Medulla oblongata (tissue), 1 donor: ENCODE data around the gene GPR83.
A peak's percentile ranks its signal among the peaks of the same experiment; 100 is the strongest.
"Not testable (repeated sequence)": the region's sequence is repeated elsewhere in the genome, so short reads cannot be mapped to it uniquely, and the experiment has no call there.

ENCODE experiments used
- DNase-seq: peaks from one replicate; pipeline ENCODE4 v3.0.0-alpha.2; 2015; ENCODE audit errors: extremely low spot score

Gene GPR83

DNA sequence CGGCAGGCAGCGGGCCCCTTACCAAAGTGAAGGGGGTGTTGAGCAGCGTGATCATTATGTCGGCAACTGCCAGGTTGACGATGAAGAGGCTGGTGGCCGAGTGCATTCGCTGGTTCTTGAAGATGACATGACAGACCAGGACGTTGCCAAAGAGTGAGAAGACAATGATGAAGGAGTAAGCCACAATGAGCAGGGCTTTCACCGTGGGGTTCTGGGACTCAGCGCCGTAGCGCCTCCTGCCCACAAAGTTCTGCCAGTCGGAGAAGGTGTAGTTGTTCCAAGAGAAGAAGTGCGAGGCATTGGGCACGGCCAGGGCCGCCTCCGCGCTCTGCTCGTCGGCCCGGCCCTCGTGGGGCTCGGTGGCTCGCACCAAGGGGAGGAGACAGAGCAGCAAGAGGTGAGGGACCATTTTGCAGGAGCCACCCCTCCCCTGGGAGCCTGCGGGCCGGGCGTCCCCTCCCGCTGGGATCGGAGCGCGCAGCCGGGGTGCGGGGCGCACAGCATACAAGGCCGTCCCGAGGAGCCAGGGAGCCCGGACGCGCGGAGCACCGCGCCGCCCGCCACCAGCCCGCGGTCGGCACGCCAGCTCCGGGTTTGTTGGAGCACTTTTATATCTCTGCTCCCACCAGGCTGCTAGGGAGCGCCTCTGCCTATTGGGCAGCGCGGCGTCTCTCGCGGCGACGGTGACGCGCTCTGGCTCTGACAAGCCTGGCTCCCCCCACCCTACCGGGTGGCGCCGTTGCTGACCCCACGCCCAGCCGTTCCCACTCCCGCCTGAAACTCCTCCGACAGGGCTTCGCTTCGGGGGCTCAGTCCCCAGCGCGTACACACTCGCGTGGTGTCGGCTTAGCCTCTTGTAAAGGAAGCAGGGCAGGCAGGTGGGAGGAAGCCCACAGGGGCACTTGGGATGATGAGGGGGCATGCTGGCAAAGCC, at the start of gene GPR83:
Gene GPR83 (minus strand): TSS at position 581 of the 934 bp plus-strand sequence. CDS start 172 bp downstream, at position 409.
- DNase-seq, result no peak

DNA sequence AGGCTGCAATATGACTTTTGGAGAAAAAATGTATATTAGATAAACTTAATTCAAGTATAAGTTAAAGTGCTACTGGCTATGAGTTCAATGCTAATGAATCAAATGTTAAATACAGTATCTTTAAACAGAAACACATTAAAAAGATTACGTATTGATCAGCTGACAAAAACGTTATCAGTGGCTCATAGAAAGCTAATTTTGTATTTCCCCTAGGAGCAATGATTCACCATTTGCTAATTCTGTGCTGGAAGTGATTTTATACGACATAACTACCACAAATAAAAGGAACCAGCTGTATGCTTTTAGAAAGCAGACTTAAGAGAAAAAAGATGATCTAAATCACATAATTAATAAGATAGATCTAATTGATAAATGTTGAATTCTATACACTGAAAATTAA, 48.8 kb upstream of the GPR83 start:
- DNase-seq, result no peak

DNA sequence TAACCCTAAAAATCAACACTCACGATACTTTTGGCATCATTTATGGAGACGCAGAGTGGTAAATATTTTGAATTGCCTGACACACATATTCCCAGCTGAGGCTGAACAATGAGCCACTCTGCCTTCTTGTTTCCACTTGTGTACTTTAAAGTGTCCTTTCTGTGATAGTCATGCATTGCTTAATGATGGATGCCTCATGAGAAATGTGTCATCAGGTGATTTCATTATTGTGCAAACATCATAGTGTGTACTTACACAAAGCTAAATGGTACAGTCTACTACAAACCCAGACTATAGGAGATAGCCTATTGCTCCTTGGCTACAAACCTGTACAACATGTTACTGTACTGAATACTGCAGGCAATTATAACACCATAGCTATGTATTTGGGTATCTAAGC, 48.2 kb upstream of the GPR83 start:
- DNase-seq, result no peak

DNA sequence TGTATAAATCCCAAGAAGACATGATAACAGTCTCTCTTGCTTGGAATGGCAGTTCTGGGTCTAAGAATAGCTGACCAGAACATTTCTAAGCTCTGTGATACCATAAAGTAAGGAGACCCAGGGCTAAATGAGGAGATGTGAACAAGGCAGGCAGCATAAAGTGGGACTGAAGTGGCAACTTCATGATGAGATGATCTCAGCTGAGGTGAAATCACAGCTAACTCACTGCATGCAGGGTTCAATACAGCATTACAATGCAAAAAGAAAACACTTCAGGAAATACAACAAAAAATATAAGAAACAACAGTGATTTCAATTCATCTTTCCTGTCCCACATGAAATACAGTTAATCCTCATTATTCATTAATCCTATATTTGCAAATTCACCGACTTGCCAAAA, 47.8 kb upstream of the GPR83 start:
- DNase-seq, result no peak

DNA sequence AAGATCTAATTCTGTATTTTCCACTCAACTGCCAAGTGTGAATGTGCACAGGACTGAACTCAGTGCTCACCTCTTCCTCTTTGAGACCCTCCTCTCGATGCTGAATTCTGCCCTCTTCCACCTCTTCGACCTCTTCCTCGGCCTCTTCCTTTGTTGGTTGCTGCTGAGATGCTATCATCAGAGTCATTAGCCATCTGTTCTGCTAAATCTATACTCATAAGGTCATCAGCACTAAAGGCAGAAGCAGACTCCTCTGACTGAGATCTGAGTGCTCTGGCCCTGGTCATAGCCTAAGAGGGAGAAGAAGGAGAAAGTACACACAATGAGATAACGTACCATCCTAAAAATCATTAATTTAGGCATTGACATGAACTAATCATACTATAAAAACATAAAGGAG, 45.9 kb upstream of the GPR83 start:
- no peak for DNase-seq

DNA sequence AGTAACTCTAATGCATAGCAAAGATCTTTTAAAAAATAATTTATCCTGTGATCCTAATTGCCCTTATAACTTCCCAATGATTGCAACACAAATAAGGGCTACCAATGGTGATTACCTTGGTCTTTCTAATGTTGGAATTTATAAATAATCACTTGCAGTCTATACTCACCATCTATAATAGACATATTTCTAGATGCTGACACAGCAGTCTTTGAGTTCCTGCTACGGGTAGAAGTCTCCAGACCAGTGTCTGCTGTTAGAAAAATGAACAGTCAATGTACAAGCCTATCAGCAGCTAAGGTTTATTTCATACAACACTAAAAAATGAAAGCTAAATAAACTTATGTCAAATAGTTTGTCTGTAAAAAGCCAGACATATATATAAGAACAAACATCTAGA, 44.4 kb upstream of the GPR83 start:
- no peak for DNase-seq

DNA sequence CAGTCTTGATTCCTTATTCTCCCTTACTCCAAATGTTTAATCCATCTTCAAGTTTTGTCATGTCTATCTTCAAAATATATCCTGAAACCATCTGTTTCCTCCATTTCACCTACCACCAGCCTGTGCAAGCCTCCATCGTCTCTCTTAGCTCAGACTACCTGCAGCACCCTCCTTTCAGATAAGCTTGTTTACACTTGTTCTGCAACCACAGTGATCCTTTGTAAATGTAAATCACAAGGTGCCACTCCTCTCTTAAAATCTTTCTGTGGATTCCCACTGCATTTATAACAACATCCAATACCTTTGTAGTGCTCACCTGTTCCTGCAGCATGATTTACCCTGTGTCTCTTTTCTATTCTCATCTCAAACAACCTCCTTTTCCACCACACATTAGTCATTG, 31.8 kb upstream of the GPR83 start:
- no peak for DNase-seq

DNA sequence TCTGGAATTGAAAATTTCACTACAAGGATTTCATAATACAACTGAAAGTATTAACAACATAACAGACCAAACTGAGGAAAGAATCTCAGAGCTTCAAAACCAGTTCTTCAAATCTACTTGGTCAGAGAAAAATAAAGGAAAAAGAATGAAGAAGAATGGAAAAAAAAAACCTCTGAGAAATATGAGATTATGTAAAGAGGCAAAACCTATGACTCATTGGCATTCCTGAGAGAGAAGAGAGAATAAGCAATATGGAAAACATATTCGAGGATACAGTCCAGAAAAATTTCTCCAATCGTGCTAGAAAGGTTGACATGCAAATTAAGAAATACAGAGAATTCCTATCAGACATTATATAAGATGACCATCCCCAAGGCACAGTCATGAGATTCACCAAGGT, 23.4 kb upstream of the GPR83 start:
- DNase-seq, result no peak

DNA sequence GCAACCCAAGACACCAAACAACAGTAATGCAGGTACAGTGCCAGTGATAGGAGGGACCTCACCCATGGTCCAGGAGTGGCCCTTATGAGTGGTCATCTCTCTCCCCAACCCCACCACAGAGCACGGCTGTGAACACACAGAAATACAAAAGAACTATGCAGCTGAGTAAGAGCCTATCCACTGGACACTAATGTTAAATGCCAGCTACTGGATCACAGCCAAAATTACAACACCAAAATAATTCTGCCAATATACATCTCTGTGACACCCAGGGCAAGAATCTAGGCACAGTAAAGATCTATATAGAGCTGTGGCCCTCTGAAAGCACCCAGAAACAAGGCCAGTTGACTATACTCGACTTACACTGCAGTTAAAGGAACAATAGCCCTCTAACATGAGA, 22.8 kb upstream of the GPR83 start:
- no peak for DNase-seq

DNA sequence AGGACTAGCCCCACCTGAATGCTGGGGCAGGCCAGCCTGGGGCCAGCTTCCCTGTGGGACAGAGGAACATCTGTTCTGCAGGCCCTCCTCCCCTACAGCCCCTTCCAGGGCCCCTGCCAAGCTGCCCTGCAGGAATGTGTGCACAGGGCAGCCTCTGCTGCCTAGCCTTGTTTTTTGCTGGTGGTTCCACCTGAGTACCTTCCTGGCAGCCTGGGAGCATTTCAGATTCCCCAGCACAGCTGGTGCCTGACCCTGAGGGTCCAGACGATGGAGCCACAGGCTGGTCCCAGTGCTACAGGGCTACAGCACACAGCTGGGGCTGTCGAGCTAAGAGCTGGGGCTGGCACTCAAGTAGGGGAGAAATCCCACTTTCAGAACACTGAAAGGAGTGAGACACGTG, 22.3 kb upstream of the GPR83 start:
- no peak for DNase-seq

DNA sequence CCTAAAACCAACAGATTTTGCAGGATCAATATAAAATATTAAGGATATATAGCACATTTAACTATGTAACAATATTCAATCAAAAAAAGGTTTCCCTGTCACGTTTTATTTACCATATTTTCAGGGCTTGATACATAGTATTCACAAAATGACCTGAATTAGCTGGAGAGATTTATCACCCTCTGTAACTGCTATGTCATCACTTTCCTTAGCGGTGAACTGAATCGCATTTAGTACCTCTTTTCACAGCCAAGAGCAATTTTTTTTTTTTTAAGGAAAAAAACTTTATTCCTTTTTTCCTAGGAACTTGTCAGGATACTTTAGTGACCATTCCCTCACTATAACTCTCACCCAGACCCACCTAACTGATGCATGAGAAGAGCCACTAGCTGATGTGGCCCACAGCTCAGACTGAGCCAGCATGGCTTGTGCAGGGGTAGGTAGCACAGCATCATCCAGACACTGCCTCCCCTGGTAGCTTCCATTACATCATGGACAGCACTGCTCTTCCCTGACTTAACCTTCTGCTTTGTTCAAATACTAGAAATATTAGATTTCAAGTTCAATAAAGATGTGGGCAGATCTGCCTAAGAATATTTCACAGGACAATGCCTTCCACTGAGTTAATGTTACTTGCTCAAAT, 17.0 kb upstream of the GPR83 start:
- DNase-seq, result no peak

DNA sequence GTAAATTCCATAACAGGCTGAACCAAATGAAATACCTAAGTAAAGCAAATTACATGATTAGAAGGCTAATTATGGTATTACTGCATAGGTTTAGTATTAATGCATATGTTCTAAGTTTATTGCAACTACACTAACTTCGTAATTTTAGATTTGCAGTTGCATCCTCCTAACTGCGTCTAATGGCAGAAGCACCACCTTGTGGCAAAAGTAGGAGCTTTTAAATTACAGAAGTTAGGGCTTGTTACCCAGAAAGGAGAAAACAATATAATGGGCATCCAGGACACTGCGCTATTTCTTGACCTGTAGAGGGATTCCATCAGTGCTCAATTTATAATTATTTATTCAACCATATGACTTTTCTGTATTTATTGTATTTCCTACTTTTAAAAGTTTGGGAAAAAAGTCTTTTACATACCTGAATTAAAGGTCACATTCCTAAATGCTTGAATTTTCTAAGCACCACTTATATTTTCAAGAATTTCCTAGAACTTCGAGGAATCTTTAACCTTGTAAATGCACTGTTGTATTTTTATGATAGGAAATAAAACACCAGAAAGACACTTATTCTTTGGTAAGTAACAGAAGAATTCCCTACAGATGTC, 16.3 kb upstream of the GPR83 start:
- DNase-seq, result peak; percentile 22

DNA sequence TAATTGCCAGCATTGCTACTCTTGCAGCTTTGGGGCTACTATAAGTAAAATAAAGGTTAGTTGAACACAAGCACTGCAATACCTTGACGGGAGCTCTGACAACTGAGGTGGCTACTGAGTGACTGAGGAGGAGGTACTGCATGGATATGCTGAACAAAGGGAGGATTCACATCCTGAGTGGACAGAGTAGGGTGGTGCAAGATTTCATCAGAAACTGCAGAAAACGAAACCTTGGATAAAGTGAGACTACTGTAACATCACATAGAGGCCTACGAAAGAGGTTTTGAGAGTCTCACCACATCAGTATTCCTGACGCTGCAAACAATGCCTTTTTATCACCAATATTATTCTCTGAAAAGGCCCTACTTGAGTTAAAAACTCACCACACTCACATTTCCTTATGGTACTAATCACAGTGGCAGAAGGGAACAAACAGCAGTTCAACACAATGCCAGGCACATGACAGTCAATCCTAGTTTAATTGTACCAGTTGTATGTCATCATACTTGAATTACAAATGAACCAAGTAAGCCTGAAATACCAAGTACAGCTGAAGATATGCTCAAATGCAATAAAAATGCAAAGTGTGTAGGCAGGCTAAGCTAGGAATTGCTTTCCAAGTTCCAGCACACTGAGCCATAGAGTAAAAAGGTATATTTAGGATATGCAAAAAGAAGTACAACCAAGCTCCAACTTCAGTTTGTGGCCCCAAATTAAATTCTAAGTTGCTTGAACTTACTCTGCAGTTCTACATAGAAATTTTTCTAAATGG, 4.0 kb upstream of the GPR83 start:
- DNase-seq, result no peak

DNA sequence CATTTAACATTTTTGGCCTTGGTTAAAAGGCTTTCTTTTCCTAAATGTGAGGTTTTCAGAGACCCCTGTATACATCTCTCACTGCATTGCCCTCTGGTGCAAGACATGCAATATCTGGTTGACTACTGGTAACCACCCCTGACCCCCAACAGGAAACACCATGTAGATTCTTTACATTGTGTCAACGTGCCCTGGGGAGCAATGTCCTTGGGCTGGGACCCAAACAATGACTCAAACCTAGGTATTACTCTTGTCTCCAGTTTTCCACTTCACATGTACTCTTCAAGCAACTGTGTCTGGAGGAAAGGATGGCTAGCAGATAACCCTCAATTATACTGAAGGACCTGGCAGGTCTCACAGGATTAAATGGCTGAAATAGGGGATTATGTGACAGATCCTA, 1.1 kb upstream of the GPR83 start:
- DNase-seq, result no peak

DNA sequence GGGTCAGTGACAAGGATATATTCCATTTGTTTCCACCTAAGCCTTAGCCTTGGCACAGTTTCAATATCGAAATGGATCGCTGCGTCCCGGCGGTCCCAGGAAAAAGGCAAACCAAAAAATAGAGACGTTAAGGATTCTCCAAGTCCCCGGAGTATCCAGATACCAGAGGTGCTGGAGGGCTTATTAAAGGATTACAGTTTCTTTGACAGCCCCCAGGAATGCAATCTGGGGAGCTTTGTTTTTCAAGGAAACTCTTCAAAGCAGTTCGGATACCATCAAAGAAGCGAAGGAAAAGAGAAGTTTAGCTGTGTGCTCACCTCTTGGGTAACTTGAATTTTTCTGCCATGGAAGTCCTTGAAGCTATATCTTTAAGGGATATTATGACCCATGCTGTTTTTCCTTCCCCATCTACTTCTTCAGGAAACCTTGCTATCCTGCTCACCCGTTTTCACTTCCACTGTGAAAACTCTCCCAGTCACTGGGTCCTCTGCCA, 600 bp upstream of the GPR83 start:
- DNase-seq, result no peak

DNA sequence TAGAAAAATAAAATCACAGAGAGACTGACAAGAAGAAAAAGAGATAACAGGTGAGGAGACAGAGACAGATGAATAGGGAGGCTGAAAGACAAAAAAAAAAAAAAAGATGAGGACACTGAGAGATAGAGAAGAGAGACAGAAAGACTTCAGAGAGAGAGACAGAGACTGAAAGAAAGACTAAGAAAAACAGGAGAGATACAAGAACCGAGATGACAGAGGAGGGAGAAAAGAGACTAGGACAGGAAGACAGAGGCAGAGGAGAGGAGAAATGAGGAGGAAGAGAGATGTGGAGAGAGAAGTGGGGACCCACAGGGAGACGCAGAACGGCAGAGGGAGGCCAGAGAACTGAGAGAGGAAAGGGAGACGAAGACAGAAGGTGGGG, 771 bp downstream of the GPR83 start:
- DNase-seq, result no peak

DNA sequence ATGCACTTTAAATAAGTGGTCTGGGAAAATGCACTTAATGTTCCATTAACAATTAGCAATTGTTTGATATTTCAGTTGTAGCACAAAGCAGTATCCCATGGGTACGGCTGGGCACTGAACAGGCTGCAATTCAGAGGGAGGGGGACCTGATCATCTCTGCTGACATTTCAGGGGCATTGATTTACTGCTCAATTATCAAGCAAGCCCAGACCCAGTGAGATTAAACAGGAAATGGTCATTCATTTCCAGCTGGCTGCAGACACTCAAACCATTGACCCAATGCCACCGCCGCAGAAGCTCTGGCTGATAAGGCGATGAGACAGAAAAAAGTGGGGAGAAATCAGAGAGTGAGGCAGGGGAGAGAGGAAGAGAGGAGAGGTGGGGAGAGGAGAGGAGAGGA, 1.2 kb downstream of the GPR83 start:
- DNase-seq, result no peak

DNA sequence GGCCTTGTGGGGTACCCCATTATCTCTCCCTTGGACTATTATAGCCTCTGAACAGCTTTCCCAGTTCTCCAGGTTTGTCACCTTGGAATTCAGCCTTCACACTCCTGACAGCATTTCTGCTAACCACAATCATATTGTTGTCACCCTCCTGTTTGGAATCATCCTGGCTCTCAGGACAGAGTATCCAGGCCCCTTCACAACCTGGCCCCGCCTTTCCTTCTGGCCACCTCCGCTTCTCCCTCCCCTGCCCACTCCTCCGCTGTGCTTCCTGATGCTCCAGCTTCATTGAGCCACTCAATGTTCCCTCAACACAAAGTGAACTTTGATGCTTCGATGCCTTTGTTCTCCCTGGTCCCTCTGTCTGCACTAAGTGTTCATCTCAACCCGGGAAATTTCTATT, 3.1 kb downstream of the GPR83 start:
- no peak for DNase-seq

DNA sequence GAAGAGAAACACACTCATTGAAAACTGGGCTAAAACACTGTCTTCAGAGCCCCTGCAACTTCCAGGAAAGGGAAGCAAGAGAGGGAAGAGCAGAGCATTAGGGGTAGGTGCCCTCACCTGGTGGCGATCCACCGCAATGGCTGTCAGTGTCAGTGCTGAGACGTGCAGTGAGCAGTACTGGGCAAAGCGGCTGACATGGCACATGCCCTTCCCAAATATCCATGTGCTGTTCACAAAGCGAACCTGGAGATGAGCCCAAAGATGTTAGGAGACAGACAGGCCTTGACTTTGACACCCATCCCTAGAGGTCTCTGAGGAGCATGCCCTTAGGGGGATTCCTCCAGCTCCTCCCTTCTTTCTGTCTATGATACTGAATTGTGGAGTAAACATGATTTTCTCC, 4.9 kb downstream of the GPR83 start:
- no peak for DNase-seq

DNA sequence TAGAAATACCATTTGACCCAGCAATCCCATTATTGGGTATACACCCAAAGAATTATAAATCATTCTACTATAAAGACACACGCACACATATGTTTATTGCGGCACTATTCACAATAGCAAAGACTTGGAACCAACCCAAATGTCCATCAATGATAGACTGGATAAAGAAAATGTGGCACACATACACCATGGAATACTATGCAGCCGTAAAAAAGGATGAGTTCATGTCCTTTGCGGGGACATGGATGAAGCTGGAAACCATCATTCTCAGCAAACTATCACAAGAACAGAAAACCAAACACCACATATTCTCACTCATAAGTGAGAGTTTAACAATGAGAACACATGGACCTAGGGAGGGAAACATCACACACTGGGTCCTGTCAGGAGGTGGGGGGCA, 9.3 kb downstream of the GPR83 start:
- not testable (repeated sequence) for DNase-seq

DNA sequence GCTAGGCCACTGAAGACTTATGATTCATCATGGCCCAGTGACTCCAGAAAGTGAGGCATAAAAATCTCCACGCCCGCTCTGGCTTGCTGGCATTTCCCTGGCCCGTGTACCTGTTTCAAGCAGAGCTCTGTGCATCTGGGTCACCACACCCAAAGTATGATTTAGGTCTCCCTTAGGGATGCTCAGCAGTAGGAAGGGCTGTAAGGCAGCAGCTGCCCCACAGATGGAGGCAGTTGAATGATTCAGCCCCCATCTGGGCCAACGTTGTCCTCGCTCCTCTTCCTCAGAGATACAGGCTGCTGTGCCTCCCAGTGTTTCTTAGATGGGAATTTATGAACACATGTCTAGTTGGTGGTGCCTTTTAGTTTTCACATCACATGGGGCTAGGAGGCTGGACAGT, 21.6 kb downstream of the GPR83 start:
- DNase-seq, result no peak

DNA sequence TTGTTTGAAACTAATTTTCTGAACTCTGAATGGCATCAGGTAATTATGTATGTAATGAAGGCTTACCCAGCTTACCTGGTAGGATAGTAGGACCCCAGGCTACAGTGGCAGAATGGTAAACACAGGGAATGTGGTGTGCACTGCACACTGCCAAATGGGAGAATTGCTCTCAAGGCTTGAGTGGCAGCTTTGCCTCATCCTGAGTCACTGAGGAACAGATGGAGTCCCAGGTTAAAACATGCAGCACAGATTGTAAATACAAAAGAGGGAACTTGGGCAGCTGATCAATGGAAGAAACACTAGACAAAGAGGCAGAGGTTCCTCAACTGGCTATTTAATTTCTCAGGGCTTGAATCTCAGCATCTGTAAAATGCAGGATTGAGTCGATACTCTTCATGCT, 24.4 kb downstream of the GPR83 start:
- no peak for DNase-seq
